ENCODE measurements around the gene CRELD1. TPM values are rescaled to one million over a fixed set of nuclear protein-coding genes. Genes with fewer than 3 reads are reported as not detected.
A peak's percentile ranks its signal among the peaks of the same experiment; 100 is the strongest.

Gene CRELD1
- polyA plus RNA-seq, 1 of the 3 experiments (the other 2 are of a cell fraction), result 77.6 TPM

- TF ChIP-seq MEF2A (IDR thresholded peaks at IDR 0.05; ENCODE audit: borderline replicate concordance, low read depth), result no peak
- Histone ChIP-seq H3K4me2 (no peak overlapping the region), H3K27me3 (ENCODE audit: insufficient read depth) (no peaks in the 10 kb centered on the region), H3K36me3 (replicated peaks in 1 of 2; ENCODE audit: control insufficient read depth in 1 of 2, insufficient read depth in 2 of 2, low read length in 1 of 2) (peaks cover 0 to 18% of the 10 kb centered on the region in 2 experiments), H3K9me2 (no peaks in the 10 kb centered on the region), H3K27ac (ENCODE audit: low read depth in 2 of 2, low read length in 1 of 2) (no peak overlapping the region), H3K79me2 (ENCODE audit: insufficient read depth) (no peaks in the 10 kb centered on the region), H3K4me1 (ENCODE audit: control insufficient read depth in 1 of 2, insufficient read depth in 2 of 2, low read depth in 1 of 2, low read length in 1 of 2) (peaks cover 0 to 5% of the 10 kb centered on the region in 2 experiments; a peak in 1 of 4 replicates), H3F3A (replicated peaks; ENCODE audit: insufficient read depth) (peaks cover 4% of the 10 kb centered on the region), H3K9ac (no peak overlapping the region), H3K9me3 (no peaks in the 10 kb centered on the region), H4K20me1 (ENCODE audit: insufficient read depth) (no peaks in the 10 kb centered on the region), H3K4me3 (ENCODE audit: low read depth in 2 of 2, low read length in 1 of 2) (no peak overlapping the region), H2AFZ (ENCODE audit: low read depth) (no peak overlapping the region)
- DNase-seq, result no peak
- ChIA-PET POLR2A (interaction anchor here (6.8 kb wide), 1 partner anchor 11 kb away, joined by 58 read pairs; the partner anchor contains the start of gene CRELD1), CTCF (no interaction called here)
- 91% methylated on average over 10 of the region's 10 CpGs for WGBS (ENCODE audit: low lambda C conversion rate)
These were observed 11.7 kb downstream of the CRELD1 start for GRCh38 chr3:9945358-9945757.

GRCh38 chr3:9946112-9947024 lies 12.7 kb downstream of the CRELD1 start:
- TF ChIP-seq FOXM1 (IDR thresholded peaks at IDR 0.05; ENCODE audit: low read depth), result no peak
- TF ChIP-seq RAD21 (IDR thresholded peaks at IDR 0.05; ENCODE audit: low read length), result peak; percentile 48
- TF ChIP-seq YY1 (IDR thresholded peaks at IDR 0.05; ENCODE audit: low read depth), result no peak
- no peak for TF ChIP-seq TEAD4 (IDR thresholded peaks at IDR 0.05; ENCODE audit: borderline replicate concordance, insufficient read depth)
- TF ChIP-seq EP300 (IDR thresholded peaks at IDR 0.05; ENCODE audit: borderline replicate concordance in 1 of 2, low read depth in 1 of 2, low read length in 1 of 2), result no peak
- peak; percentile 80 for TF ChIP-seq NRF1 (IDR thresholded peaks at IDR 0.05; ENCODE audit: low read depth, low read length)
- peak; percentile 57; the same call in 1 of the 2 replicates for TF ChIP-seq TAF1 (IDR thresholded peaks at IDR 0.05; ENCODE audit: borderline replicate concordance, low read depth, low read length)
- TF ChIP-seq RFX5 (IDR thresholded peaks at IDR 0.05; ENCODE audit: low read length), result no peak
- peak; percentile 59; the same call in 1 of the 2 replicates for TF ChIP-seq MAX (IDR thresholded peaks at IDR 0.05; ENCODE audit: low read depth)
- peak; percentile 15; the same call in 1 of the 2 replicates for TF ChIP-seq SMC3 (IDR thresholded peaks at IDR 0.05; ENCODE audit: low read depth, low read length)
- peak; percentile 9 for TF ChIP-seq CHD2 (IDR thresholded peaks at IDR 0.05; ENCODE audit: low read length, partially characterized antibody)
- TF ChIP-seq, protein P1, sequence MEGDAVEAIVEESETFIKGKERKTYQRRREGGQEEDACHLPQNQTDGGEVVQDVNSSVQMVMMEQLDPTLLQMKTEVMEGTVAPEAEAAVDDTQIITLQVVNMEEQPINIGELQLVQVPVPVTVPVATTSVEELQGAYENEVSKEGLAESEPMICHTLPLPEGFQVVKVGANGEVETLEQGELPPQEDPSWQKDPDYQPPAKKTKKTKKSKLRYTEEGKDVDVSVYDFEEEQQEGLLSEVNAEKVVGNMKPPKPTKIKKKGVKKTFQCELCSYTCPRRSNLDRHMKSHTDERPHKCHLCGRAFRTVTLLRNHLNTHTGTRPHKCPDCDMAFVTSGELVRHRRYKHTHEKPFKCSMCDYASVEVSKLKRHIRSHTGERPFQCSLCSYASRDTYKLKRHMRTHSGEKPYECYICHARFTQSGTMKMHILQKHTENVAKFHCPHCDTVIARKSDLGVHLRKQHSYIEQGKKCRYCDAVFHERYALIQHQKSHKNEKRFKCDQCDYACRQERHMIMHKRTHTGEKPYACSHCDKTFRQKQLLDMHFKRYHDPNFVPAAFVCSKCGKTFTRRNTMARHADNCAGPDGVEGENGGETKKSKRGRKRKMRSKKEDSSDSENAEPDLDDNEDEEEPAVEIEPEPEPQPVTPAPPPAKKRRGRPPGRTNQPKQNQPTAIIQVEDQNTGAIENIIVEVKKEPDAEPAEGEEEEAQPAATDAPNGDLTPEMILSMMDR (IDR thresholded peaks at IDR 0.05), result peak; percentile 52
- TF ChIP-seq POLR2AphosphoS5 (IDR thresholded peaks at IDR 0.05; ENCODE audit: low read depth, low read length), result peak; percentile 53
- TF ChIP-seq RXRA (IDR thresholded peaks at IDR 0.05; ENCODE audit: borderline replicate concordance, low read depth), result no peak
- H3K36me3 ChIP-seq (replicated peaks in 1 of 2; ENCODE audit: control insufficient read depth in 1 of 2, insufficient read depth in 2 of 2, low read length in 1 of 2), result peaks cover 0 to 18% of the 10 kb centered on the region in 2 experiments
- POLR2A ChIA-PET, result interaction anchor here (0.7 to 6.8 kb wide), 6 partner anchors 12 to 102 kb away, joined by 3 to 58 read pairs (median 3); partner anchors contain the start of genes CRELD1 and RPUSD3
- H2AFZ ChIP-seq (ENCODE audit: low read depth), result no peak overlapping the region
- no peaks in the 10 kb centered on the region for H3K27me3 ChIP-seq (ENCODE audit: insufficient read depth)
- H3K9ac ChIP-seq, result no peak overlapping the region; the same call in 1 of the 2 replicates
- no peaks in the 10 kb centered on the region for H3K79me2 ChIP-seq (ENCODE audit: insufficient read depth)
- 0 out of 2 replicates have a peak overlapping the region, but pooled peaks have one; percentile 19 for H3K4me2 ChIP-seq
- CTCF ChIA-PET, result interaction anchor here (0.6 to 2.0 kb wide), 20 partner anchors 8 to 443 kb away, joined by 3 to 38 read pairs (median 4); partner anchors contain the start of genes CRELD1 and IL17RE
- H4K20me1 ChIP-seq (ENCODE audit: insufficient read depth), result no peaks in the 10 kb centered on the region
- peak overlapping the region in 1 of 2 experiments; percentile 43; a peak in 1 of 4 replicates for H3K27ac ChIP-seq (ENCODE audit: low read depth in 2 of 2, low read length in 1 of 2)
- H3F3A ChIP-seq (replicated peaks; ENCODE audit: insufficient read depth), result peaks cover 4% of the 10 kb centered on the region
- no peaks in the 10 kb centered on the region for H3K9me3 ChIP-seq
- peaks cover 0 to 7% of the 10 kb centered on the region in 2 experiments; a peak in 1 of 4 replicates for H3K4me1 ChIP-seq (ENCODE audit: control insufficient read depth in 1 of 2, insufficient read depth in 2 of 2, low read depth in 1 of 2, low read length in 1 of 2)
- peak; percentile 89 for DNase-seq
- H3K9me2 ChIP-seq, result no peaks in the 10 kb centered on the region
- 61% methylated on average over 37 of the region's 90 CpGs for WGBS (ENCODE audit: low lambda C conversion rate)
- peak overlapping the region; percentile 41; a peak in 3 of 4 replicates for H3K4me3 ChIP-seq (ENCODE audit: low read depth in 2 of 2, low read length in 1 of 2)
